GM12878 (cell line): ENCODE data around the gene PROM1.

Experiments
- BCL3 ChIP-seq: IDR thresholded peaks from 2 replicates; pipeline ENCODE4 v1.6.1; 2011; ENCODE audit warnings: borderline replicate concordance, low read depth, mild to moderate bottlenecking, moderate library complexity, low read length; ENCODE audit not compliant: insufficient read depth, poor library complexity, severe bottlenecking
- CEBPB ChIP-seq, 2 experiments: fragments of 150-350 bp in 1 of 2; IDR thresholded peaks; 2 replicates each; pipeline ENCODE4 v1.6.1; 2012 to 2014; ENCODE audit warnings: low read depth in 2 of 2, low read length in 2 of 2, borderline replicate concordance in 1 of 2, inconsistent platforms in 1 of 2
- CTCF ChIP-seq, 3 experiments: IDR thresholded peaks in 2 of 3; conservative IDR thresholded peaks in 1 of 3; 2 replicates each; pipeline ENCODE4 v1.5.1; 2011; ENCODE audit warnings: low read depth in 3 of 3, low read length in 3 of 3, mild to moderate bottlenecking in 3 of 3, control low read depth in 2 of 3, moderate library complexity in 2 of 3, inconsistent platforms in 1 of 3, mixed read lengths in 1 of 3; ENCODE audit not compliant: control insufficient read depth in 2 of 3, insufficient read depth in 1 of 3; ENCODE audit errors: extremely low read depth in 1 of 3
- EZH2 ChIP-seq: IDR thresholded peaks from 2 replicates; pipeline ENCODE4 v1.6.1; 2012; ENCODE audit warnings: low read depth, mild to moderate bottlenecking, control low read depth, inconsistent platforms, low read length, borderline replicate concordance; ENCODE audit not compliant: control insufficient read depth
- HDAC2 ChIP-seq: fragments of 200-600 bp; sonication (generic); IDR thresholded peaks from 2 replicates; pipeline ENCODE4 v1.6.1; 2017
- SIN3A ChIP-seq: IDR thresholded peaks from 2 replicates; pipeline ENCODE4 v1.6.1; 2012; ENCODE audit warnings: low read depth, low read length, improper control_type of control experiment
- YY1 ChIP-seq: IDR thresholded peaks from 2 replicates; pipeline ENCODE4 v1.6.1; 2011; ENCODE audit warnings: low read depth, mild to moderate bottlenecking, low read length
- TF ChIP-seq, protein P1 (sequence below): IDR thresholded peaks from 2 replicates; pipeline ENCODE4 v1.6.1; 2012; ENCODE audit warnings: low read depth, low read length, improper control_type of control experiment

GRCh38 chr4:15983610-15984009, 100.2 kb downstream of the PROM1 start:
- TF ChIP-seq SIN3A (no peak), BCL3 (no peak), CTCF (IDR thresholded peaks at IDR 0.05 in 2 of 3, conservative IDR thresholded peaks at IDR 0.05 in 1 of 3; ENCODE audit: control insufficient read depth in 2 of 3, extremely low read depth in 1 of 3, insufficient read depth in 1 of 3, low read depth in 3 of 3, low read length in 3 of 3) (no peak), YY1 (no peak), CEBPB (IDR thresholded peaks at IDR 0.05; ENCODE audit: borderline replicate concordance in 1 of 2, low read depth in 2 of 2, low read length in 2 of 2) (no peak), EZH2 (no peak), HDAC2 (no peak)
- TF ChIP-seq, protein P1, sequence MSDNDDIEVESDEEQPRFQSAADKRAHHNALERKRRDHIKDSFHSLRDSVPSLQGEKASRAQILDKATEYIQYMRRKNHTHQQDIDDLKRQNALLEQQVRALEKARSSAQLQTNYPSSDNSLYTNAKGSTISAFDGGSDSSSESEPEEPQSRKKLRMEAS: no peak
